HG03469 (cell line): ENCODE measurements around the gene CAV1.
"Not testable (repeated sequence)": the region's sequence is repeated elsewhere in the genome, so short reads cannot be mapped to it uniquely, and the experiment has no call there.

Experiments
- ATAC-seq: cut with Tn5 transposase; IDR thresholded peaks from one replicate; pipeline ENCODE4 v1.9.1; 2021; ENCODE audit warnings: mild to moderate bottlenecking, moderate library complexity, moderate number of reproducible peaks; ENCODE audit not compliant: unreplicated experiment

The CAV1 gene, protein sequence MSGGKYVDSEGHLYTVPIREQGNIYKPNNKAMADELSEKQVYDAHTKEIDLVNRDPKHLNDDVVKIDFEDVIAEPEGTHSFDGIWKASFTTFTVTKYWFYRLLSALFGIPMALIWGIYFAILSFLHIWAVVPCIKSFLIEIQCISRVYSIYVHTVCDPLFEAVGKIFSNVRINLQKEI

DNA sequence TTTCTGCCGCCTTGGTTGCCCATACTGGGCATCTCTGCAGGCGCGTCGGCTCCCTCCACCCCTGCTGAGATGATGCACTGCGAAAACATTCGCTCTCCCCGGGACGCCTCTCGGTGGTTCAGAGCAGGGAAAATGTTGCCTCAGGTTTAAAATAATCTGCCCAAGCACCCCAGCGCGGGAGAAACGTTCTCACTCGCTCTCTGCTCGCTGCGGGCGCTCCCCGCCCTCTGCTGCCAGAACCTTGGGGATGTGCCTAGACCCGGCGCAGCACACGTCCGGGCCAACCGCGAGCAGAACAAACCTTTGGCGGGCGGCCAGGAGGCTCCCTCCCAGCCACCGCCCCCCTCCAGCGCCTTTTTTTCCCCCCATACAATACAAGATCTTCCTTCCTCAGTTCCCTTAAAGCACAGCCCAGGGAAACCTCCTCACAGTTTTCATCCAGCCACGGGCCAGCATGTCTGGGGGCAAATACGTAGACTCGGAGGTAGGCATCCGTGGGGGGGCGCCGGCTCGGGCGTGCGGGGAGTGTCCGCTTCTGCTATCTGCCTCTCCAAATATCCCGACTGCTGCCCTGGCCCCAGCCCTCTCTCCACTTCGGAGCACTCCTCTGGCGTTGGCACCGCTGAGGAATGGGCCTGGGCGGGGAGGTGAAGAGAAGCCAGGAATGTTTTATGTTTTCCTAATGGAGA is at the start of gene CAV1:
Gene CAV1 (plus strand): TSS at position 428 of the 689 bp plus-strand sequence. CDS start 27 bp downstream, at position 455.
- no peak for ATAC-seq

DNA sequence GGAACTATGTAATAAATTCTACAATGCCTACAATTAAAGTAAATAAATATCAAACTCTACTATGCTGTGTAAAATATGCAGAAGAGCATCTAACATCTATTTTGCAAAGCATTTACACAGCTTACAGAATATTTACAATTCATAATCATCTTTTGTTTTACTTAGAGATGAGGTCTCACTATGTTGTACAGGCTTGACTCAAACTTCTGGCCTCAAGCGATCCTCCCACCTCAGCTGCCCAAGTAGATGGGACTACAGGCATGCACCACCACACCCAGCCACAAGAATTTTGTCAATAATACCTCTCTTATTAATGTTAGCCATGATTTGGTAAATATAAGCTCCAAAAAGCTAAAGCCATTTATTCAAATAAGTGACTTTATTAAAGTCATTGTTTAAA is 47.2 kb upstream of the CAV1 start:
- ATAC-seq, result no peak

DNA sequence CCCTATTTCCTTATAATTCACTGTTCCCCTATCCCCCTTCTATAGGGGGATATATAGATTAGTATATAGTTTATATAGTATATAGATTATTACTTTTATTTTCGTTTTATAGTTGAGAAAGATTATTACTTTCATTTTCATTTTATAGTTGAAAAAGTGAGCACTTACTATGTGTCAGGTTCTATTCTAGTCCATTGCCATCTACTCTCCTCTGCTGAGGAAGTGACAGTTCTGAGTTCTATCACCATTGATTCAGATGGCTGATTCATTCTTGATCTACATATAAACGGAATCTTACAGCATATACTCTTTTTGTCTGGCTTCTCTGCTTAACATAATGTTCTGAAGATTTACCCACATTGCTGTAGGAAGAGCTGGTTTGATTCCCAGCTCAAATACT is 46.0 kb upstream of the CAV1 start:
- ATAC-seq, result no peak

DNA sequence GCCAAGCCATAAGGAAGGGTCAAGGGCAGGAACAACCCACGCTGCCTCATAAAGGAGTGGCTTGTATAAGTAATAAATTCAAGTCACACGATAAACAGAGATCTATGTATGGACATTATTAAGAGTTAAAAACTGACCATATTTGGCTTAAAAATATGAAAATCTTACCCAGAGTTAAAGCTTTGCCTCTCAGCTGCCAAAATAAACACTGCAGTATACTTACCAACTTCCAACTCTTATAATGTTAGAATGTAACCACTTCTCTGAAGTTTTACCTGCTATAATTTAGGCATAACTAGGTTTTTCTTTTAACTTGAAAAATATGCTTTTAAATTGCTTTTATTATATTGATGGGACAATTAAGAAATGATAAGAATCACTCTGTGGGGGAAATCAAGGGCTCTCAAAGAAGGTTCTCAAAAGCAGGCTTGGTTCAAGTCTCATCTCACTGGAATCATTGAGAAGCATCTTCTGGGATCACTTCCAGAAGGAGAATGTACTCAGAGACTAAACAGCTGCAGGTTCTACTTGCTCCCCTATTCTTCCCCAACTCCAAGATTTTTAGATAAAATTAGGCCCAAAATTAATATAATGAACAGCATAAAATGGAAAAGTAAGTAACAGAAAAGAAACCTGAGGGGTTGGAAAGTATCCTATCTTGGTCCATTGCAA is 41.4 kb upstream of the CAV1 start:
- no peak for ATAC-seq

DNA sequence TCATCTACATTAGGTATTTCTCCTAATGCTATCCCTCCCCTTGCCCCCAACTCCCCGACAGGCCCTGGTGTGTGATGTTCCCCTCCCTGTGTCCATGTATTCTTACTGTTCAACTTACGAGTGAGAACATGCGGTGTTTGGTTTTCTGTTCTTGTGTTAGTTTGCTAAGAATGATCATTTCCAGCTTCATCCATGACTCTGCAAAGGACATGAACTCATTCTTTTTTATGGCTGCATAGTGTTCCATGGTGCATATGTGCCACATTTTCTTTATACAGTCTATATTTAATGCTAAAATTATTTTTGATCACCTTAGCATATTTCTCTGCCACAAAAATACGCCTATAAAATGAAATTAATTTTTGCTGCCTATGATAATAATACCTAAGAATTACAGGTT is 40.4 kb upstream of the CAV1 start:
- ATAC-seq, result not testable (repeated sequence)

DNA sequence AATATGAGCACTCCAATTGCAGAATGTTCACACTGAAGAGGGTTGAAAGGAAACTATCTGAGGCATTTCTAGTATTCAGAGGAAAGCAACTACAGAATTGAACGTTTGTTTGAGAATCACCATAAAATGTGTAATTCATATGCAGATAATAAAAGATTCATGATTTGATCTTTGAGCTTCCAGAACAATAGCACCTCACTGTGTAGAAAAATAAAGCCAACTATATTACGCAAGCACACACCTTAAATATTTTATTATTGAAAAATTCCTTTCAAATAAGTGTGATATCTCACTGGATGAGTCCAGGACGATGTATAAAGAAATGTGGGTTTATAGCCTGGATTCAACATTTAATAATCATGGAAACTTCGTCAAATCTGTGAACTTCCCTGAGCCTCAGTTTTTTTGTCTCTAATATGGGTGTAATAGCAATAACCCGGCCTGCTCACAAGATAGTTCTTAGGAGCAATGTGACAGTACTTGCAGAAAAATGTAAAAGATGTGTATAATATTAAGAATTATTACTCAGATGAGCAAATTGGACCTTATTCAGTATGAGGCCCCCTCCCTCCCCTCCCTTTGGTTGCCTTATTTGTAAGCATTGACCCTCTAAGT is 36.8 kb upstream of the CAV1 start:
- ATAC-seq, result no peak

DNA sequence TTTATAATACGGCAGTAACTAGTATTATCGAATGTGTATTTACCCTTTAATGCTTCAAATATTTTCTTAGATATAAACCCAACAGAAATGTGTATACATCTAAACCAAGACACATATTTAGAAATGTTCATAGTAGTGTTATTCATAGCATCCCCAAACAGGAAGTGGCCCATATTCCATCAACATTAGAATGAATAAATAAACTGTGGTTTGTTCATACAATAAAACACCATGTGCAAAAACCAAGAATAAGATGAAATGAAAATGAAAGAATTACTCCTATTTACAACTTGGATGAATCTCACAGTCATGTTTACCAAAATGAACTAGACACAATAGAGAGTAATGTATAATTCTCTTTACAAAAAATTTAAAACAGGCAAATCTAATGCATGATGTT is 34.5 kb upstream of the CAV1 start:
- no peak for ATAC-seq

DNA sequence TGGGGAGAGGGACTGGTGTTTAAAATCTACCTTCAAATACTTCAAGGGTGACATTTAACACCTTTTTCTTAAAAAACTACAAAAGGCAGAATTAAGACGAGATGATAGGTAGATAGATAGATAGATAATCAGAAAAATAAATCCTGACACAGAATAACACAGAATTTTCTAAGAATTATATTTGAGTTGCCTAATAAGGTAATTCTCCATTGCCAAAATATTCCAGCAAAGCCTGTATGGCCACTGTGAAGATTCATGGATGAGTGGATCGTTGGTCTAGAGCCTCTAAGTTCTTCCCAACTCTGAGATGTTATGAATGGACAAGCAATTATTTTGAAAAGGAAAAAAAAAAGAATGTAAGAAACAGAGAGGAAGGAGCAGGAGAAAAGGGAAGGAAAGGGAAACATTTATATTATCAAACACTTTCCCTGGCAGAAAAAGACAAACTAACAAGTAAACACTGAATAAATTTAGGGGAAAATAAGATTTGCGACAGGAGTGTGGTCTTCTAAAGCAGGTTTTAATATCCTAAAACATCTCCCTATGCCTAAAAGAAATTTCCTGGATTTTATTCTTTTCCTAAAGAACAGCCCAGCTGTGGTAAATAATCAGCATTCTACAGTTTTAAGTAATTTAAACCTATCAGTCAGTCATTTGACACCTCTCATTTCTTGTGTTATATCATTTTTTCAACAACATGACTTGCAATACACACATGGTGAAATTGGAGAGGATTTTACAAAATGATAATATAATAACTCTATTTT is 32.8 kb upstream of the CAV1 start:
- no peak for ATAC-seq

DNA sequence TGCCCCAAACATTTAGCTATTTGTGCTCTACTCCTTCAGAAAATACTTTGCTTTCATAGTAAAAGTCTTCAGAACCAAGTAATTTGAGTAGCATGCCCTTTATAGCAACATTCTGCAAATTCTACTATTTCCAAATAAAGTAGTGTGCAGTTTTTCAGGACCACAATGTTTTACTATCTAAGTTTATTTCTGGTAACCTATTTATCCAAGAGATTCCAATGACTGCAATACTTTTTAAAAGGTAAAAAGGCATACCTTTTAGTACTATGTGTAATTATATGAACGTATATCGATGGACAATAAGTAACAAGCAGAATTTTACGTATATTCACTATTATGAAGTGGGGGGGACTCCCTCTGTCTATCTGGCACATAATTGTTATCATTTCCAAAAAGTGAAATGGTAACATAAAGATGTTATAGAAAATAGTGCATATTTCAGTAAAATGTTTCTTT is 32.2 kb upstream of the CAV1 start:
- no peak for ATAC-seq

DNA sequence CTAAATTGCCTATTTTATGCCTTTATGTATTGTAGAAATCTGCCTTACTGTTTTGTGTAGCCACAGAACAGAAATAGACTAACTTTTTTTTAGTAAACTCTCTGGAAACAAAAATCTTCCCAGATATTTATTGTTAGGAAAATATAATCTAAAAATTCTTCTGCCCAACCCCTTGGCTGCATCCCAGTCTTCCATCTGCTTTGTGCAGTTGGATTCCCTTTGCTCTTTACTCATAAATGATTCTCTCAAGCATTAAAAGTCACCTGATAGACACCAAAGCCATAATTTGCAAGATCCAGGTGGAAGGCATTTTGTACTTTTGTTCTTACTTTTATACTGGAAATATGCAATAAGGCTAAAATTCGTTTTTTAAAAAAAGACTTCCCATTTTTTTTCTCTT is 31.4 kb upstream of the CAV1 start:
- no peak for ATAC-seq

DNA sequence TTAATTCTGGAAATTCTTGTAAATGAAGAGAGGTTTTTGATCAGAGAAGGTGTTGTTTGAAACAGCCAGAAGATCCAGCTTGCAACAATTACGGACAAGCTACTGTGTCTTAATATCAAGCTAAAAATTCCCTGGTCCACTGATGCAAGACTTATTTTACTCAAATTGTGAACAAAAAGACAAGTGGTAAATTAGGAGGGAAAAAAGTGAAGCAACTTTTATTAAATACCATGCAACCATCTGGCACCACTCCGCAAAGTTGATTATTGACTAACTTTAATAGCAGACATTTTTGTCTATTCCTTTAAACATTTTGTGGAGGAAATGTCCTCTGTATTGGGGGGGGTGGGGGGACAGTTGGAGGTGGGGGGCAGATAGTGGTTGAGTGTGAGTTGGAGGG is 30.4 kb upstream of the CAV1 start:
- ATAC-seq, result no peak

DNA sequence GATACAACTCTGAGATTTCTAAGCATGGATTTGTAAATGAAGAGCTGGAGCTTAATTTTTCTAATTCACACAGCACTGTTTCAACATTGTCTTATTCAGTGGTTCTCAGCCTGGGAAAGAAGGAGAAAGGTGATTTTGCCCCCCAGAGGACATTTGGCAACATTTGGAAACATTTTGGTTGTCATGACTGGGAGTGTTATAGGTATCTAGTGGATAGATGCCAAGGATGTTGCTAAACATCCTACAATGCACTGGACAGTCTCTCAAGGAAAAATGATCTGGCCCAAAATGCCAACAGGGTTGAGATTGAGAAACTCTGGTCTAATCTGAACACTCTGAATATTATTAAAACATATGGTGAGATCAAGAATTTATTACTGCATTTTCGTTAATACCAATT is 29.1 kb upstream of the CAV1 start:
- no peak for ATAC-seq

DNA sequence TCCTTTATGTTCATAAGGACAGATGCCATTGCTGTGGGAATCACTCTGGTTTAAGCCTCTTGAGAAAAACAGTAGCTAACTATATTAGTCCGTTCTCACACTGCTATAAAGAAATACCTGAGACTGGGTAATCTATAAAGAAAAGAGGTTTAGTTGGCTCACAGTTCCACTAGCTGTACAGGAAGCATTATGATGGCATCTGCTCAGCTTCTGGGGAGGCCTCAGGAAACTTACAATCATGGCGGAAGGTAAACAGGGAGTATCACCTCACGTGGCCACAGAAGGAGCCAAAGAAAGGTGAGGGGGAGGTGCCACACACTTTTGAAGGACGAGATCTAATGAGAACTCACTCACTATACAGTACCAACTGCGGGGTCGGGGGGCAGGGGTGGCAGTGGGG is 28.2 kb upstream of the CAV1 start:
- ATAC-seq, result no peak

DNA sequence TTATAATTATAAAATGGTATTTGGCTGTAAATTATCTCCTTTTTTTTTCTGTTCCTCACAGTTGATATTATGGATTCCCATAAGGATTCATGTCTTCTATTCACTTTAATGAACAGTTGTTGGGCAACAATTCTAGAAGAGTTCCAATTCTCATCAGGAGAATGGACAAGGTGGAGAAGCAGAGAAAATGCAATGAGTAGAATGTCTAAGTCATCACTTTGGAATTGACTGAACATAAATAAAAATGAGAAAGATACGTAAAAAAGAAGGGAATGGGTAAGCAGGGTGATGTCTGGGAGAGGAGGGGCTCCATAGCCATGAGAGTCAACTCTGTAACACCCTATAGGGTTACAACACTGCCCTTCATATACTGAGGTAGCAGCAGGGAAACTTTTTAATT is 27.1 kb upstream of the CAV1 start:
- no peak for ATAC-seq

DNA sequence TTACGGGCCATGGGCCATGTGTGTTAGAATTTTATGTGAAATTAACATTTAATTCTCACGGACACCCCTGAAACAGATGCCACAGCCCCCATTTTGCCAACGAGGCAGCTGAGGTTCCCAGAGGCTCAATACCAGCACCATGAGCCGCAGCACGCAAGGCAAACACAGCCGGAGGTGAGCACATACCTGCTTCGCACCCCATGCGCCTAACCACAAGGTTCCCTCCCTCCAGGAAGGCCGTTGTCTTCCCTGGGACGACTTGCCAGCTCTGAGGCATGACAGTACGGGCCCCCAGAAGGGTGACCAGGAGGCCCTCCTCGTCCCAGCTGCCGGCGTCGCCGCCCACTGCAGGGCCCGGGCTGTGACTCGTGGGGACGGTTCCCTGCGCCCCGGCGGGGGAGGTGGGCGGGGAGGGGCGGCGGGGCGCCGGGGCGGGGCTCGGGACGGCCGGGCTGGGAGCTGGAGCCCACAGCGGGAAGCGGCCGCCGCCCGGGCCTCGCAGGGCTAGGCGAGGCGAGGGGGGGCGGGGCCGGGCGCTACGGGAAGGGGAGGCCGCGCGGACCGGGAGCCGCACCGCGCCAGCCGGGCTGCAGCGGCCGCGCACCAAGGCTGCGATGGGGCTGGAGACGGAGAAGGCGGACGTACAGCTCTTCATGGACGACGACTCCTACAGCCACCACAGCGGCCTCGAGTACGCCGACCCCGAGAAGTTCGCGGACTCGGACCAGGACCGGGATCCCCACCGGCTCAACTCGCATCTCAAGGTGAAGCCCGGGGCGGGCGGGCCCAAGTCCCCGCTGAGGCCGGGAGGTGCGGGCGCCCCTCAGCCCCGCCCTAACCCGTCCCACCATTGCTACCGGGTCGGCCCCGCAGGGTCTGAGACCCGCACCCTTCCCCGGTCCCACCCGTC is 25.4 kb upstream of the CAV1 start, which contains the start of gene CAV2:
Gene CAV2 (plus strand): TSS at position 571 of the 910 bp plus-strand sequence. CDS start 44 bp downstream, at position 615.
- ATAC-seq, result no peak

DNA sequence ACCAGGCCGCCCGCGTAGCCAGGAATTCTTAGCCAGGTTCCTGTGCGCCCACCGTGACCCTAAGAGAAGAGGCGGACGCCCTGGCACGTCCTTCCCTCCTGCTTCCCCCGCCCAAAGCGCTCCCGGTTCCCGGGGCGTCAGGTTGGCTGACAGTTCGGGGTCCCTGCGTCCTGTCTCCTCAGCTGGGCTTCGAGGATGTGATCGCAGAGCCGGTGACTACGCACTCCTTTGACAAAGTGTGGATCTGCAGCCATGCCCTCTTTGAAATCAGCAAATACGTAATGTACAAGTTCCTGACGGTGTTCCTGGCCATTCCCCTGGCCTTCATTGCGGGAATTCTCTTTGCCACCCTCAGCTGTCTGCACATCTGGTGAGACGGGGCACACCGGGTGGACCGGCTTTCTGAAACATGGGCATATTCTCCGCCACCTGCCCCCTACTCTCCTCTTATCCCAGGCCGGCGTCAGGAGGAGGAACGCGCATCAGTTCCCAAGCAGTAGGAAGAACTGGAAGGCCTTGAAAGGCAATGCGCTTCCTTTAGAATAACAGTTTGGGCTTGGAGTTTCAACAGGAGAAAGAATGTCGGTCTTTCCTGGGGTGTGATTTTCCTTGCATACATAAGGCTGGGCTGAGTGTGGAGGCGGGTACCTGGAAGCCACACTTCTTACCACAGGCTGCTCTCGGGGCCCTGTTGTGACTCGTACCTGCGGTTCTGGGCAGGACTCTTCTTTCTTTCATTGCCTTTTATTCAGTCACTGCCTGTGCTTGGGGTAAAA is 24.6 kb upstream of the CAV1 start:
- peak; percentile 67 for ATAC-seq

DNA sequence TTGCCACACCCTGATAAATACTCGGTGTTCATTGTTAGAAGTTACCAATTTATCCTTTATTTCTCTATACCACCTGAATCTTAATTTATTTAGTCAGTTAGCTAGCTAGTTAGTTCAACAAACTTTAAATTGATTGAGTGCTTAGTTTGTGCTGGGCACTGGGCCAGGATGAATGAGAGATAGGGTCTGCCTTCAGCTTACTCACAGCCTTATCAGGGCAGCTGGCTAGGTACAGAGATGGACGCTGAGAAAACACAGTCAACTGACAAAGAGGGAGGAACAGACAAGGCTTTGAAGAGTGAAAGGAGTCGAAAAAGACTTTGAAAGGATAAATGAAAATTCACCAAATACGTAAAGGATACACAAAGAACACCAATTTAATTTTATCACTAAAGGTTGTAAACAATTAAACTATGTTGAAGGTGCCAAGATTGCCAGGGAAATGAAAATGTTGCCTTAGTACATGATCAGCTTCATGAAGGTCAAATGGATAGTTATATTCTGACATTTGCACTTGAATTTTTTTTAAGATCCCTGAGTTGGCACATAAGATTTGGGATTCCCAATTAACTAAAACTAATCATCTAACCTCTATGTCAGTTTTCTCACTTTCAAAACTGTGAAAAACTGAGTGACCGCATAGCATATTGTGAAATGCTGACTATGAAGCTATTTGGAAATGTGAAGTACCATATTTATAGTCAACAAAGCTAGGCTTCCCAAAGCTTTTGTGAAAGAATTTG is 23.2 kb upstream of the CAV1 start:
- no peak for ATAC-seq
